Esophagus muscularis mucosa (tissue), 4 donors: ENCODE data around the gene TRERF1. TPM values are rescaled to one million over a fixed set of nuclear protein-coding genes. Genes with fewer than 3 reads are reported as not detected.

ENCODE experiments used
- DNase-seq: peaks from one replicate; pipeline ENCODE4 v3.0.0-alpha.2; 2017; ENCODE audit errors: extremely low spot score
- H3K27ac ChIP-seq, 4 donors: fragments of 200-600 bp; sonication (generic); replicated peaks in 1 of 4; 1 replicate in 3 of 4; 2 replicates in 1 of 4; pipeline ENCODE4 v1.5.1; 2016 to 2019; ENCODE audit warnings: mild to moderate bottlenecking in 1 of 4
- H3K27me3 ChIP-seq, 4 donors: fragments of 200-600 bp; sonication (generic); one replicate each; pipeline versions ENCODE4 v1.5.1 to v1.6.0; 2016 to 2019
- H3K36me3 ChIP-seq, 4 donors: fragments of 200-600 bp; sonication (generic); one replicate each; pipeline ENCODE4 v1.5.1; 2016 to 2019
- H3K4me1 ChIP-seq, 4 donors: fragments of 200-600 bp; sonication (generic); one replicate each; pipeline ENCODE4 v1.5.1; 2016 to 2019
- H3K4me3 ChIP-seq, 4 donors: fragments of 200-600 bp; sonication (generic); 1 replicate in 2 of 4; 2 replicates in 2 of 4; pipeline ENCODE4 v1.5.1; 2016 to 2019; ENCODE audit warnings: mild to moderate bottlenecking in 4 of 4, moderate library complexity in 1 of 4
- H3K9me3 ChIP-seq, 4 donors: fragments of 200-600 bp; sonication (generic); 1 replicate in 3 of 4; 2 replicates in 1 of 4; pipeline ENCODE4 v1.5.1; 2016 to 2019
- CTCF ChIP-seq, 3 experiments: fragments of 200-600 bp in 2 of 3; fragments of 450-650 bp in 1 of 3; sonication (generic) in 2 of 3; IDR thresholded peaks; one replicate each; pipeline ENCODE4 v1.5.1; 2017 to 2019; ENCODE audit warnings: antibody characterized with exemption in 3 of 3, mild to moderate bottlenecking in 2 of 3, moderate library complexity in 1 of 3
- EP300 ChIP-seq: sonication (generic); formaldehyde crosslinking; IDR thresholded peaks from one replicate; pipeline ENCODE4 v1.6.1; 2017; ENCODE audit warnings: antibody characterized with exemption
- POLR2A ChIP-seq: fragments of 450-650 bp; IDR thresholded peaks from one replicate; pipeline ENCODE4 v1.6.1; 2017; ENCODE audit warnings: antibody characterized with exemption, moderate library complexity, mild to moderate bottlenecking, low read depth
- POLR2AphosphoS5 ChIP-seq, 2 donors: sonication (generic); formaldehyde crosslinking; IDR thresholded peaks; one replicate each; pipeline ENCODE4 v1.6.1; 2017; ENCODE audit warnings: antibody characterized with exemption in 2 of 2
- WGBS: methylation state at CpG from one replicate; pipeline ENCODE4 v1.1.5; 2018; 5-methylcytosine and 5-hydroxymethylcytosine counted together
- intact Hi-C: fragments of 100-400 bp; cut with DNase I; formaldehyde crosslinking; loops from one replicate; pipeline ENCODE4 v1.15.1; 2023
- total RNA-seq, 4 donors: library from RNA; depleted of rRNA; stranded (reverse); fragments of >200 nt; gene quantifications; one replicate each; pipeline versions ENCODE4 v1.1.0 to v1.2.1, GENCODE V29; 2016

The TRERF1 gene
- total RNA-seq, 4 donors from 2014 or later: 4.6 to 8.6 (median 6.4) TPM

- H3K4me1 ChIP-seq: peaks cover 11 to 30% (median 15%) of the 10 kb centered on the region in 4 donors
- 75% methylated on average over 11 of the region's 14 CpGs for whole genome bisulfite sequencing
- H3K36me3 ChIP-seq: peaks cover 0 to 1% (median 0%) of the 10 kb centered on the region in 4 donors
- peak overlapping the region in 1 of 4 donors; percentile 1 for H3K4me3 ChIP-seq
- H3K9me3 ChIP-seq: no peaks in the 10 kb centered on the region
- H3K27me3 ChIP-seq: no peaks in the 10 kb centered on the region
- no peak for DNase-seq
- intact Hi-C loops: no loop called here
- TF ChIP-seq POLR2AphosphoS5 (IDR thresholded peaks at IDR 0.05): no peak
- TF ChIP-seq POLR2A: no peak
- TF ChIP-seq CTCF (IDR thresholded peaks at IDR 0.05): no peak
- TF ChIP-seq EP300: no peak
- H3K27ac ChIP-seq: peak overlapping the region in 1 of 4 donors; percentile 1
Observed at GRCh38 chr6:42367353-42368011, 84.2 kb downstream of the TRERF1 start.

GRCh38 chr6:42366999-42367352, 84.8 kb downstream of the TRERF1 start:
- TF ChIP-seq EP300: no peak
- TF ChIP-seq POLR2AphosphoS5 (IDR thresholded peaks at IDR 0.05): no peak
- TF ChIP-seq POLR2A: no peak
- DNase-seq: no peak
- H3K36me3 ChIP-seq: peaks cover 0 to 6% (median 0%) of the 10 kb centered on the region in 4 donors
- peak overlapping the region in 1 of 4 donors; percentile 1 for H3K27ac ChIP-seq
- 87% methylated on average over 3 of the region's 3 CpGs for WGBS
- intact Hi-C loops: no loop called here
- H3K9me3 ChIP-seq: no peaks in the 10 kb centered on the region
- peaks cover 11 to 30% (median 15%) of the 10 kb centered on the region in 4 donors for H3K4me1 ChIP-seq
- H3K4me3 ChIP-seq: no peak overlapping the region
- no peaks in the 10 kb centered on the region for H3K27me3 ChIP-seq

GRCh38 chr6:42366011-42366705, 85.6 kb downstream of the TRERF1 start:
- TF ChIP-seq POLR2AphosphoS5 (IDR thresholded peaks at IDR 0.05) (no peak), EP300 (no peak), CTCF (IDR thresholded peaks at IDR 0.05) (no peak), POLR2A (no peak)
- no peak overlapping the region for H3K27ac ChIP-seq
- H3K9me3 ChIP-seq: no peaks in the 10 kb centered on the region
- H3K36me3 ChIP-seq: peaks cover 0 to 11% (median 0%) of the 10 kb centered on the region in 4 donors
- 95% methylated on average over 5 of the region's 5 CpGs for WGBS
- intact Hi-C loops: no loop called here
- H3K4me1 ChIP-seq: peaks cover 11 to 30% (median 15%) of the 10 kb centered on the region in 4 donors
- no peaks in the 10 kb centered on the region for H3K27me3 ChIP-seq
- H3K4me3 ChIP-seq: no peak overlapping the region
- DNase-seq: no peak

GRCh38 chr6:42365021-42365420, 86.7 kb downstream of the TRERF1 start:
- no peak for TF ChIP-seq POLR2AphosphoS5 (IDR thresholded peaks at IDR 0.05)
- no peak for TF ChIP-seq EP300
- no peak for TF ChIP-seq CTCF (IDR thresholded peaks at IDR 0.05)
- no peak for TF ChIP-seq POLR2A

More at GRCh38 chr6:42365021-42365420, 86.7 kb downstream of the TRERF1 start:
- H3K4me1 ChIP-seq: peaks cover 11 to 30% (median 15%) of the 10 kb centered on the region in 4 donors
- WGBS: 90% methylated on average over 6 of the region's 8 CpGs
- DNase-seq: no peak
- H3K36me3 ChIP-seq: peaks cover 0 to 11% (median 0%) of the 10 kb centered on the region in 4 donors
- no peak overlapping the region for H3K27ac ChIP-seq
- intact Hi-C loops: no loop called here
- H3K27me3 ChIP-seq: no peaks in the 10 kb centered on the region
- H3K4me3 ChIP-seq: no peak overlapping the region
- H3K9me3 ChIP-seq: no peaks in the 10 kb centered on the region
